ENCODE measurements around the gene ZNF184. TPM values are rescaled to one million over a fixed set of nuclear protein-coding genes. Genes with fewer than 3 reads are reported as not detected.

Gene ZNF184
- total and polyA plus RNA-seq, 9 of the 15 experiments (the other 6 are each of a cell fraction or from before 2014, with no cell fraction given) = 7.6 to 22.2 (median 12.8) TPM

- TF ChIP-seq NUFIP1 (IDR thresholded peaks at IDR 0.05; ENCODE audit: partially characterized antibody) = peak; percentile 23
- TF ChIP-seq POLR3A (IDR thresholded peaks at IDR 0.05; ENCODE audit: borderline replicate concordance, extremely low read depth, insufficient read depth, insufficient read length) = peak; percentile 97
- 0 out of 2 replicates have a peak, but pooled peaks have one; percentile 27 for TF ChIP-seq TOE1 (IDR thresholded peaks at IDR 0.05; ENCODE audit: borderline replicate concordance)
- peak; percentile 67; the same call in 1 of the 2 replicates for TF ChIP-seq TOE1 (CRISPR knock-in tag; IDR thresholded peaks at IDR 0.05; ENCODE audit: borderline replicate concordance, low read depth)
- TF ChIP-seq, protein P1, sequence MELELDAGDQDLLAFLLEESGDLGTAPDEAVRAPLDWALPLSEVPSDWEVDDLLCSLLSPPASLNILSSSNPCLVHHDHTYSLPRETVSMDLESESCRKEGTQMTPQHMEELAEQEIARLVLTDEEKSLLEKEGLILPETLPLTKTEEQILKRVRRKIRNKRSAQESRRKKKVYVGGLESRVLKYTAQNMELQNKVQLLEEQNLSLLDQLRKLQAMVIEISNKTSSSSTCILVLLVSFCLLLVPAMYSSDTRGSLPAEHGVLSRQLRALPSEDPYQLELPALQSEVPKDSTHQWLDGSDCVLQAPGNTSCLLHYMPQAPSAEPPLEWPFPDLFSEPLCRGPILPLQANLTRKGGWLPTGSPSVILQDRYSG (tag; conservative IDR thresholded peaks at IDR 0.05; ENCODE audit: low read depth) = 0 out of 2 replicates have a peak, but pooled peaks have one; percentile 19
- no peak for TF ChIP-seq SRSF9 (IDR thresholded peaks at IDR 0.05; ENCODE audit: borderline replicate concordance, low read depth, low read length)
- TF ChIP-seq ETV5 (CRISPR knock-in tag; IDR thresholded peaks at IDR 0.05; ENCODE audit: low read depth) = peak; percentile 88
- no peak for TF ChIP-seq MTF1 (CRISPR knock-in tag; IDR thresholded peaks at IDR 0.05; ENCODE audit: borderline replicate concordance)
- TF ChIP-seq ZNF639 (CRISPR knock-in tag; conservative IDR thresholded peaks at IDR 0.05 in 1 of 2, IDR thresholded peaks at IDR 0.05 in 1 of 2) = peak in 1 of 2 experiments; percentile 70; a peak in 2 of 4 replicates
- TF ChIP-seq VEZF1 (CRISPR knock-in tag; IDR thresholded peaks at IDR 0.05) = peak; percentile 59
- no peak for TF ChIP-seq ZNF324 (CRISPR knock-in tag; IDR thresholded peaks at IDR 0.05)
- peak; percentile 54; the same call in 1 of the 2 replicates for TF ChIP-seq POLR2A (conservative IDR thresholded peaks at IDR 0.05)
- peak; percentile 68; the same call in 1 of the 2 replicates for TF ChIP-seq MTA1 (IDR thresholded peaks at IDR 0.05; ENCODE audit: borderline replicate concordance)
- TF ChIP-seq TBP (optimal IDR thresholded peaks at IDR 0.05; ENCODE audit: low read depth, low read length) = peak; percentile 100
- TF ChIP-seq SRSF3 (IDR thresholded peaks at IDR 0.05; ENCODE audit: insufficient read depth, low read length) = no peak
- 0 out of 2 replicates have a peak, but pooled peaks have one; percentile 30 for TF ChIP-seq ZEB2 (IDR thresholded peaks at IDR 0.05)
- TF ChIP-seq ZNF57 (CRISPR knock-in tag; IDR thresholded peaks at IDR 0.05) = no peak
- peak; percentile 81 for TF ChIP-seq XRCC5 (IDR thresholded peaks at IDR 0.05; ENCODE audit: low read depth, low read length)
- peak; percentile 53 for TF ChIP-seq ZKSCAN1 (IDR thresholded peaks at IDR 0.05; ENCODE audit: low read depth, low read length)
- TF ChIP-seq CREB1 (IDR thresholded peaks at IDR 0.05) = 0 out of 2 replicates have a peak, but pooled peaks have one; percentile 66
- peak; percentile 68 for TF ChIP-seq CREB1 (CRISPR knock-in tag; IDR thresholded peaks at IDR 0.05)
- peak; percentile 79 for TF ChIP-seq RBBP5 (IDR thresholded peaks at IDR 0.05; ENCODE audit: borderline replicate concordance, insufficient read depth, low read length, poor library complexity, severe bottlenecking)
- peak; percentile 79; the same call in 1 of the 2 replicates for TF ChIP-seq RNF2 (IDR thresholded peaks at IDR 0.05)
- no peak for TF ChIP-seq ZNF175 (CRISPR knock-in tag; IDR thresholded peaks at IDR 0.05; ENCODE audit: low read depth)
These were observed 6.6 kb upstream of the ZNF184 start (continued) for GRCh38 chr6:27479319-27480182.

All from K562 (cell line).